Measurements from ENCODE around the gene CCNA2.

- TF ChIP-seq CTCF (IDR thresholded peaks at IDR 0.05), result no peak
- no peak for TF ChIP-seq POLR2A (IDR thresholded peaks at IDR 0.05)
These were observed 37.5 kb downstream of the CCNA2 start for GRCh38 chr4:121786221-121786620.

All from body of pancreas (tissue), 4 donors.